HG02840 (cell line): ENCODE data around the gene ZC3H4.
"Not testable (repeated sequence)": the region's sequence is repeated elsewhere in the genome, so short reads cannot be mapped to it uniquely, and the experiment has no call there.

ENCODE experiments used
- ATAC-seq: cut with Tn5 transposase; IDR thresholded peaks from one replicate; pipeline ENCODE4 v1.9.1; 2021; ENCODE audit warnings: mild to moderate bottlenecking, moderate library complexity, moderate number of reproducible peaks; ENCODE audit not compliant: unreplicated experiment, low FRiP score

The ZC3H4 gene

GRCh38 chr19:47109541-47110375 lies 3.8 kb downstream of the ZC3H4 start:
- ATAC-seq = no peak

GRCh38 chr19:47109177-47109540 lies 4.4 kb downstream of the ZC3H4 start:
- ATAC-seq = no peak

DNA sequence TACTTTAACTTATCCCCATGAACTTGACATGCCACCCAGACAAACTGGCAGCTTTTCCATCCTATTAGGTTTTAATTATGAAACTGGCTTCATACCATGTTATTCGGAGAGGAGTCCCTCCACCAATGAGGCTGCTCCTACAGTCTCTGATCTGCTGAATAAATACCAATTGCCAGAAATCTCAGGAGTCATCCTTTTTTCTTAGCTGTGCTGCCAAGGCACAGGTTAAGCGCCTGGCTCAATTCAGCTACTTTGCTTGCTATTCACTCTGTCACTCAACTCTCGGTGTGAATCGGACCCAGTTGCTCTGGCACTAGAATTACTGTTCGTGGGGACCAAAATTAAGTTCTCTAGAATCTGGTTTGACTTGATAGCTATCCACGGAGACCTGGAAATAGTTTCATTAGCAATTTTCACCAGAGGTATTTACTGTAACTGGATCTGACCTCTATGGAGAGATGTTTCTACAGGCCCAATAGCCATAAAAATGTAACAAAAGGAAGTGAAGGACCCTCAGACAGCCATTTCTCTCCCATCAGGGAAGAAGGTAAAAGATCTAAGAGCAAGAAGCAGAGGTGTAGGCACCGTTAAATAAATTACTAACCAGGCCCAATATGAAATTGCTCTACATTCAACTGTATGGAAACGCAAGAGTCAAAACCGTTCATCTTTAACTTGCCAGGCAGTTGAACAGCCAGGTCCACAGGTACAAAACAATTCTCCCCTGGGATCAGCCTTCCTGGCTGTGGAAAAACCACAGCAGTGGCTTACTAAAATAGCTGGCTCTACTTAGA lies 5.4 kb downstream of the ZC3H4 start:
- ATAC-seq = no peak

DNA sequence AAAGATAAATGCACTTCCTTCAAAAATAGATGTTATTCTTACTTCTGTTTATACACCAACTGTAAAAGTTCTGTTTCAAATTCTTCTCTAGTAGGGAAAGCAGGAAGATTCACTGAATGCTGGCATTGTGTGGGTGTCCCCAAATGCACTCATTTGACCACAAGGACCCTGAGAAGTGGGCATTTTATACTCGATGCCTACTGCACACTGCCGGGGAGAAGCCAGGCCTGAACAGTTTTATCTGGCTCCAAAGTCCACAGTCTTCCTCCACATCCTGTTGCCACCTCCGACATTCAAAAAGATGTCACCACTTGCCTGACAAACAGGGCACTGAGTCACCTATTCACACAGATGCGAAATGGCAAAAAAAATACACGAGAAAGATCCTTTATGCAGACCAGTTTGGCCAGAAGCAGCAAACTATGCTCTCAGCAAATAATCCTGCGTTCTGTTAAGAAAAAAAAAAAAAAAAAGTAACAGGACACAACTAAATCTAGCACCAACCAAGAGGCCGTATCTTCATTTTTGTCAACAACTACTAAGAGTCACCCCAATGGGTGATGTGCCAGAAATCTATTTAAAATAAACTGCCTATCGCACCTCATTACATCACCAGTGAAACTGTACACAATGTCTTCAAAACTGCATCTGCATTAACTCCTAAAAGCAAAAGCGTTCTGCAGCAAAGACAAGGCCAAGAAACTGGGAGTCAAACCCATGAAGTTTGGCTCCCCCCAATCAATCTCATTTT lies 6.2 kb downstream of the ZC3H4 start:
- ATAC-seq = no peak

GRCh38 chr19:47106821-47107201 lies 6.8 kb downstream of the ZC3H4 start:
- no peak for ATAC-seq

GRCh38 chr19:47105874-47106273 lies 7.7 kb downstream of the ZC3H4 start:
- no peak for ATAC-seq

- no peak for ATAC-seq
These were observed 8.9 kb downstream of the ZC3H4 start for GRCh38 chr19:47104680-47105079.

DNA sequence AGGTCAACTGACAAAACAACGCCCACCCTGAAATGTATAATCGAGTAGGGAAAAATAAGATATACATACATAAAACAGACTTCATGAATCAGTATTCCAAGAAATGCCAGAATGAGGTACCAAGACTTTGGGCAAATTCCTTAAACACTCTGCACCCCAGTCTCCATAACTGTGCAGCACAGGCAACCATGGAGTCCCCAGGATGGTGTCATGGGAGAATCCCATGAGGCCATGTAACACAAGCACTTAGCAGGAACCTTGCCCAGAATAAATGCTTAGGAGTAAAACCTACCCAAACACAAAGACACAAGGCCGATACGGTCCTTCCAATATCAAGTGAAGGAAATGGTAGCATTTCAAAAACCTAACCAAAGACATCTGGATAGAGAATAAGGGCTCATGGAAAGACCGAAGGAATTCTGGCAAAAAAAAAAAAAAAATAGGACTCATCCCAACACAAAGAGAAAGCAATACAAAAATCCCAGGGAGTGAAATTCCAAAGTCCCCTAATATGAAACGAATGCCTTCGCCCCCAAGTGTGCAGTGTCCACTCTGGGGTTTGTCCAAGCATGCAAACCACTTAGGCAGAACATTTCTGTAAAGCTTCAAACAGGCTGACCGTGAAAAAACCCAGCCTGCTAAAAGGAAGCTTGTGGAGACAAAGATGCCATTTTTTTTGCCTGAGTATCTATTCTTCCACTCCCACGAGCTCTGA lies 11.1 kb downstream of the ZC3H4 start:
- no peak for ATAC-seq

DNA sequence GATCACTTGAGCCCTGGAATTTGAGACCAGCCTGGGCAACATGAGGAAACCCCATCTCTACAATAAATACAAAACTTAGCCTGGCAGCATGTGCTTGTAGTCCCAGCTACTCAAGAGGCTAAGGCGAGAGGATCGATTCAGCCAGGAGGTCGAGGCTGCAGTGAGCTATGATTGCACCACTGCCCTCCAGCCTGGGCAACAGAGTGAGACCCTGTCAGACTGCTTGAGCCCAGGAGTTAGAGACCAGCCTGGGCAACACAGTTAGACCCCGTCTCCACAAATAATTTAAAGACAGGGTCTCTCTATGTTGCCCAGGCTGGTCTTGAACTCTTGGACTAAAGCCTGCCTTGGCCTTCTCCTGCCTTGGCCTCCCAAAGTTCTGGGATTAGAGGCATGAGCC lies 12.5 kb downstream of the ZC3H4 start:
- ATAC-seq = not testable (repeated sequence)

DNA sequence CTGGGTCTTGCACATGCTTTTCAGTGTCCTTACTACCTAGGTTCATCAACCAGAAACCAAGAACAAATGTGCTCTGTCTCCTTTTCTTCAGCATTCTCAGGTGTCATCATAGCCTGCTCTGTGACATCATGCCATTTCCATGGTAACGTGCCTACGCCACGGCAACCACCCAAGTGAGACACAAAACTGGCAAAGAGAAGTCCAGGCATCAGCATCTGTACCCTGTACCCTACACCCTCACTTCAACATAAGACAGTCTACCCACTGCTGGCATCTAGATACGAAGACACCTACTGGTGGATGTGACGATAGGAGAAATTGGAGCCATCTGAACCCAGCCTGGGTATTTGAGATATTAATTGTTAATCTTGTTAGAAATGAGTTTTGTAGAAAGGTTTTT lies 13.3 kb downstream of the ZC3H4 start:
- no peak for ATAC-seq

GRCh38 chr19:47099576-47100050 lies 14.0 kb downstream of the ZC3H4 start:
- ATAC-seq = no peak

- no peak for ATAC-seq
These were observed 15.0 kb downstream of the ZC3H4 start for GRCh38 chr19:47098608-47099007.

- ATAC-seq = no peak
These were observed 16.0 kb downstream of the ZC3H4 start for GRCh38 chr19:47097396-47098201.

DNA sequence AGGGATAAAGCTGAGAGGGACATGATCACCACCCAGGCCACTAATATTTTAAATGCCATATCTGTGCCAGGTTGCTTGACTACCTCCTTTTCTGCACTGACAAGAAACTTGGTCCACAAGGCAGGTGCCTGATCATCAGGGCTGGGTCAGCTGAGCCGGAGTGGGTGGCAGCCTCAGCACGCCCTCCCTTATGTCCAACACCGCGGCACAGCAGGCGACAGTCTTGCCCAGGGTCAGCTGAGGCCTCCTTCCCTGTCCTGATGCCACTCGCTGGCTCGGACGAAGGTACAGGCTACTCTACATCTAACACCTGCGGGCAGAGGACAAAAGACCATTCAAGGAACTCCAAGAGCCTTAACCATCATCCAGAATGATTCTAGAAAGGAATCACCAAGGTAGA lies 16.9 kb downstream of the ZC3H4 start:
- no peak for ATAC-seq

- no peak for ATAC-seq
These were observed 17.4 kb downstream of the ZC3H4 start for GRCh38 chr19:47096100-47096704.

GRCh38 chr19:47095476-47096099 lies 18.0 kb downstream of the ZC3H4 start:
- ATAC-seq = no peak

DNA sequence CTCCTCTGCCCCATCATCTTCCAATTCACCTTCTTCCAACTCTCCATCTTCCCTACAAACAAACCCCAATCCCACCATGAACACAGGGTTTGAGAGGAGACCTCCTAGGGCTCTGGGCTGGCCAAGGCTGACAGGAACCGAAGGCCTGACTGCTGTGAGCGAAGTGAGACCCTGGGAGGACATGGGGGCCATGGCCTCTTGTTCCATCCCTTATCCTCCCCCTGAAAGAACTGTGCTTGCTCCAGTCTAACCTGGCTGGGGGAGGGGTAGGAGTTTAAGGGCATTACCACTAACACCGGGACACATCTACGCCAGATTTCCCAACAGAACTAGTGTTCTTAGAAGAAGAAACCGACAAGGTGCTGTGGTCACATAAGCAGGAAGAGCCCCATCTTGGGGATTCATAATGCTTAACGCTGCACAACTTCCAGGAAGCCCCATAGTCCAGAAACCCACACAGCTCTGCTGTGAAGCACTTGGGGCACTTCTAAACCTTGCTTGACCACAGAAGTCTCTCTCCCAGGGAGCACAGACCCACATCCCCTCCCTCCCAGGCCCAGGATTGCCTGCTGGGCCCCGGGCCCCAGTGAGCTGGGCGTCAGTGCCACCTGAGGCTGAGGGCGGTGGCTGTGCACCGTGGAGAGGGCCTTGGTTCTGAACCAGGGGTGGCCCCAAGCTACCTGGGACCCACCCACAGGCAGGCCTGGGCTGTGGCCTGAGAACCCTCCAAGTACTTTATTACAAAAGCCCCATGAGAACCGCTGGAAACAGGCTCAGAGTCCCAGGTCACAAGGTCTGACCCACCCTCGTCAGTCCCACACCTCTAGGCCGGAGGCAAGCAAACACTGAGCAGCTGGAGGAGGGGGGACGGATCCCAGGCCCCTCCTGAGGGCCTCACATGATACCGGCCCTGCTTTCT lies 18.8 kb downstream of the ZC3H4 start:
- ATAC-seq = no peak

- no peak for ATAC-seq
These were observed 19.7 kb downstream of the ZC3H4 start for GRCh38 chr19:47093841-47094240.
